ENCODE measurements around the gene KCNJ16.

KCNJ16 gene

DNA sequence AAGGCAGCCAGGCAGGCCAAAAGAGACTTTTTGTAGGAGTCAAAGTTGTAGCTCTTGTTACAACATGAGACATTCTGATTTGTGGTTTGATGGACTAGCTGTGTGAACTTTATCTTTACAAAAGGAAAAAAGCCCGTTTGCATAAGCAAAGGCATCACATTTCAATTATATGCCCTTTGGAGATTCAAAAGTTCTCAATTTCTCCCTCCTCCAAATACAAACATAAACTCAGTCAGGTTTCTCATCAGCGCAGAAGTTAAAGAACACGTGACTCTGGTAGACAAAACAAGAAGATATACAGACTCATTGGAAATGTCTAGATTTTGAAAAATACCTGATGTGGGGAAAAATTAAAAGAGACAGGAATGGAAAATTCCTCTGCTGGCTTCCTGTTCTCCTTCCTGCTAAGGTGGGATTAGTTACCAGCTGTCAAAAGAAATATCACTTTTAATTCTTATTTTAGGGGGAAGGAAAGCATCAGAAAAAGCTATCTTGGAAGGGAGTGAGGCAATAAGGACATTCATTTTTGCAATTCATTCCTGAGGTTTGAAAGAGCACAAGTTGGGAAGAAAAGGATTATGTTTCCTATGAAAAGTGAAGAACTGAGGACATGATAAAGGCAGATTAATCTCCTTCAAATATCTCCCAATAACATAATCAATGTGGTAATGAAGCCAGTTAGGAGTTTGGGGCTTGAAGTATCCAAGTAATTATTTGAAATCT, 4.6 kb upstream of the KCNJ16 start:
- DNase-seq (ENCODE audit: low spot score) = no peak

DNA sequence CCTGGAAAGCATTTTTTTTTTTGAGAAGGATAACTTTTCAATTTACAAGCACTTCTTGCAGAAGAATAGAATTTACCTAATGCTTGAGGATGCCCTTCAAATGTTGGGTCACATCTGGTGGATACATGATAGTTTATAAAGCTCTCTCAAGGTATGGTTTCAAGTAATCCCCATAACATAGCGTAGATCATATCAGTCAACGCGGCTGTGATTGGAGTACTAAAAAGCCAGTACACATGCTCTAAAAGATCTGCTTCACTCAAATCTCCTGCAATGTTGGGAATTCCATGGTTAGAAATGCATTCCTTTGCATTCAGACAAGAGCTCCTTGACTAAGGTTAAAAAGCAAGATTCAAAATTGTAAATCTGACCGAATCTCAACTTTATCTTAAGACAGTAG, 3.9 kb upstream of the KCNJ16 start:
- no peak for DNase-seq (ENCODE audit: low spot score)

DNA sequence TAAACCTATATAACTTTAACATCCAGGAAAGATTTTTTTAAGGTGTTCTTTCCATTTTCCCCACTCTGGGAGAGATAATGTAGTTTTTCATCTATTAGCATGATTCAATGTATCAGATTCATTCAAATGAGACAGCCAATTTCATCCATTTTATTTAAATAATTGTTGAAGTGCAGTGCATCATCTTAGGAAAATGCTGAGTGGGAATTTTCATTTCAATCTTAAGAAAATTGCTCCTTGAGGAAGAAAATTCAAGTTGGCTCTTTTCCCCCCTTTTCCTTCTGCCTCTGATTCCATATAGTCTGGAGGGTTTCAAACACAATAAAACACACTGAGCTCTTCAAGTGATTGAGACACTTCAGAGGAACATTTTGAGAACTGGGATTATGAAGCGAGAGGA, 3.4 kb upstream of the KCNJ16 start:
- DNase-seq (ENCODE audit: low spot score) = no peak

GRCh38 chr17:70072546-70073309, 2.3 kb upstream of the KCNJ16 start:
- no peak for DNase-seq (ENCODE audit: low spot score)

- DNase-seq (ENCODE audit: low spot score) = no peak
Measured at GRCh38 chr17:70073310-70073709, 1.7 kb upstream of the KCNJ16 start.

DNA sequence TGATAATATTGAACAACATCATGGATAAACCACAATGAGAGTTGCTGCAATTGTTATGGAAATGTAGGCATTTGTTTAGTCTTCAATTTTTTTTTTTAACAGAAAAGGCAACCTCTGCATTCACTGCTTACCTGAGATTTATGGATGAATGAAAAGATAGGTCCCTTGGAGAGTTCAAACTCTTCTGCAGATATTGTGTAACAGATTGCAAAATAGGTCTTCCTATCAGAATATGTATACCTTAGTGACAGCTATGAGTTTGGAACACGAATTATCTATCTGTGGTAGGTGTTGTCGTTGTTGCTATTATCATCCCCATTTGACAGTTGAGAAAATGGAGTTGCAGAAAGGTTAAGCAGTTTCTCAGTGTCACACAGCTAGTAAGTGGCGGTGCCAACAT, 1.2 kb upstream of the KCNJ16 start:
- no peak for DNase-seq (ENCODE audit: low spot score)

DNA sequence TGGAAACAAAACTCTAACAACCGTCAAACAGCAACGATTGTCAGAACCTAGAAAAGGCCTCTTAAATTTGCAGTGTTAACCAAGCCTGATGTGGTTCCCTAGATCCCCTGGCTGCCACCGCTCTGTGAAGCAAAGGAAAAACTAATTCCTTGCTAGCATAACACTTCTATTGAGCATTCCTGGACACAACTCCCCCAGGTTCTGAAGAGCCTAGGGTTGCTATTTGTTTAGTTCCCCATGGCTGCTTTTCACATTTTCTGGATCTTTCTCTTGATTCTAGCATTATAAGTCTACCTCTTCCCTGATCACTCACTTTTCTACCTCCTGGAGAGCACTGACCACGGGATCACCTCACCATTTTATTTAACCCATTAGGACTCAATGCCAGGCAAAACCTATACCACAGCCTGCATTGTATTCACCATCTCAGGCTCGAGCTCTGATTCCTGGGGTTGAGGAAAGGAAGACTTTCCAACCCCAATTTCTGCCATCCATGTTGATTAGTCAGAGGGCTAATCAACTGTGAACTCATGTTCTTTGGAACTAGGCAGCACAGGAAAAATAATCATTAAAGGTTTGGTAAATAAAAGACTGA, 692 bp upstream of the KCNJ16 start:
- DNase-seq (ENCODE audit: low spot score) = no peak

DNA sequence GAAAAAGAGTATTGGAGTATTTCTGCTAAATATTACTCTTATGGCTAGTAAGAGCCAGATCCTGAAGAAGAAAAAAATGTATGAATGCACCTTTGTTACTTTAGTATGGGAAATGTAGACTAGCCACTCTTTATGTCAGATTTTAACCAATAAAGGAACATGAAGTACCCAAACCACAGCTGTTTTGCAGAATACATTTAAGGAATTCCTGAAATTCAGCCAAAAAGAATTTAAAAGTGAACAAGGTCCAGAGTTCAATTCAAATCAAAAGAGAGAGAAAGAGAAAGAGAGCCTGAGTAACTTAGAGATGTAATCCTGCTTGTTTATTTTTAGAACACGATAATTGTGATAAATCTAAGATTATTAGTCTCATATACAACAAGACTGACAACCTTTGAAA, 1.2 kb downstream of the KCNJ16 start:
- no peak for DNase-seq (ENCODE audit: low spot score)

DNA sequence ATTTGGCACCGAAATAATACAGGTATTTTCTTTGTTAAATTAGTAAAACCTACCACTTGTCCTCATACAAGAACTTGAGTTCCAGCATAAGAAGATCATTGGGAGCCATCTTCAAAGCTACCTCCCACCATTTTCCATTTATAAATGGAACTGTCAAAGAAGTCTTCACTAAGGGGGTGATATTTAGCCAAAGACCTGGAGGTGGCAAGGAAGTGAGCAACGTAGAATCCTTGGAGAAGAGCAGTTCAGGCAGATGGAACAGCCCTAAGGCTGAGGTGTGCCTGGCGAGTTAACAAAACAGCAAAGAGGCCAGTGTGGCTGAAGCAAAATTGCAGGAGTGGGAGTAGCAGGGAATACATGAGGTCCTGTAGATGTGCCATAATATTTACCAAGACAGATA, 1.8 kb downstream of the KCNJ16 start:
- DNase-seq (ENCODE audit: low spot score) = no peak

- DNase-seq (ENCODE audit: low spot score) = no peak
Measured at GRCh38 chr17:70078549-70078948, 3.5 kb downstream of the KCNJ16 start.

DNA sequence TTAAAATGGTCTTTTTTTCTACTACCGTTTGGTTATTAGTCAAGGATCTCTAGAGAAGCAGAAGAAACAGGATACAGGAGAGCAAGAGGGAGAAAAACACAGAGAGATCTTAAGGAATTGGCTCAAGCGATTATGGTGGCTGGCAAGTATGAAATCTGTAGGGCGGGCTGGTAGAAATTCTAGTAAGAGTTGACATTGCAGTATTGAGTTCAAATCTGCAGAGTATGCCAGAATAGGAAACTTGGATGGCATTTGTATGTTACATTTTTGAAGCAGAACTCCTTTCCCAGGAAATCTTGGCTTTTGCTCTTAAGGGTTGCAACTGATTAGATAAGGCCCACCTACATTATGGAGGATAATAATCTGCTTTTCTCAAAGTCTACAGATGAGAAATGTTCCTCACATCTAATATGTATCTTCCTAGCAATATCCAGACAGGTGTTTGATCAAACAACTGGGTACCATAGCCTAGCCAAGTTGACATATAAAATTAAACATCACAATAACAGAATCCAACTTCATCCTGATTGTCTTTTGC, 4.0 kb downstream of the KCNJ16 start:
- no peak for DNase-seq (ENCODE audit: low spot score)

DNA sequence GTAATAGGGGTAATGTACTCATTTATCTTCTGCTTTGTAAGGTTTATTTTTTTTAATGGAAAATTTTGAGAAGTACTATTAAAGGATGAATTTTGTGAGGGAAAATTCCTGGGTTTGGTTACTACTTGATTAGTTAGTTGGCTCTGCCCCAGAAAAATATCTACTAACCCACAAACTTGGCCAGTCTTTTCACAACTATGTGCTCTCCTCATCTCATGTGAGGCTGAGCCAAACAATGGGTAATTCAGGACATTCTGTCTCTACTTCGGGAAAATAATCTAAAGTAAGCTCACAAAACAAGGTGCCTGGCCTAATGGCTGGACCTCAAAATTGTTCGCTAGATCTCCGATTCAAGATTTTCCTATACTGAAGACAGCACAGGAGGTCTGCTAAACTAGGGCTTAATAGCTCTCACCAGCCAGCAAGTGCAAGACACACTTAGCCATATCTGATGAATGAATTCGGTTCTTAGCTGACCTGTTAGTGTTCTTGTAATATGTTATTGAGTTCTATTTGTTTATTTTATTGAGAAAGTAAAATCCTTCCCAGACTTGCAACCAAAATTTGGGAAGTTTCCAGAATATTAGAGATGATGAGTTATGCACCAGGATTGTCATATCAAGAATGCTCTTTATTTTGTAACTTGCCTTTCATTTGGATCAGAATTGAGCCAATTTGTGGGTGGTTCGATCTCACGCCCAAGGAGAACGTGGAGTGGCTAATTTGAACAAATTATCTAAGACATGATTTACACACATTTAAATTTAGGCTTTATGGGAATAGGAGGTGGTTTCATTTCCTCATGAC, 5.7 kb downstream of the KCNJ16 start:
- no peak for DNase-seq (ENCODE audit: low spot score)

DNA sequence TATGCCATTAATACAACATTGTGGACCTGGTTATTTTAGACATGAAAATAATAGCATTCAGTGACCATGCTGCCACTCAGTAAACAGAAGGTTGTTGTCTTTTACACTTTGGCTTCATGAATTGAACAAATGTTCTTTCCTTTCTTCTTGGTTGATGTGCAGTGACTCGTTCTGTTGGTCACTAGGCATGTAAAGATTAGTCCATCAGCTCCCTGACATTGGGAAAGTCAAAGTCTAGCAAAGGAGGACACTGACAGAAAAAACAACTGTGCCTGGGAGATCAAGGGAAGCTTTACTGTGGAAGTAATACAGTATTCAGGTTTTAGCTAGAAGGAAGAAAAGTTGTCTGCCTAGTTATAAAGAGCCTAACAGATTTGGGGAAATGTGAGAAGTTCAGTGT, 6.9 kb downstream of the KCNJ16 start:
- DNase-seq (ENCODE audit: low spot score) = no peak

GRCh38 chr17:70084476-70084875, 9.5 kb downstream of the KCNJ16 start:
- DNase-seq (ENCODE audit: low spot score) = no peak

DNA sequence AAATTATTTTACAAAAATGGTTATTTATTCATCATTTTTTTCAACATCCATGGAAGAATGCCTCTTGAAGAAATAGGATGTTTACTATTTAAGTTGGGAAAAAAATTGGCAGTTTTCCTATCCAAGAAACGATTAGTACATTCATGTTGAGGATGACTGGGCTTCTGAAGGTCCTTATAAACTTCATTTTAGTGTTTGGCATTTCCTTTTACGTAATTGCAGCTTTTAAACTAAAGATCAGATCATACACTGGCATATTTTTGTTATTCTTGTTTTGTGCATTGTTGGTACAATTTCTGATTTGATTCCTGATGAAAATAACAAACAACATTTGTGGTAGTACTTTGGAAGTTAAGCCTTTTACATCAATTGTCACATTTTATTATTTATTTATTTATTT, 11.5 kb downstream of the KCNJ16 start:
- no peak for DNase-seq (ENCODE audit: low spot score)

DNA sequence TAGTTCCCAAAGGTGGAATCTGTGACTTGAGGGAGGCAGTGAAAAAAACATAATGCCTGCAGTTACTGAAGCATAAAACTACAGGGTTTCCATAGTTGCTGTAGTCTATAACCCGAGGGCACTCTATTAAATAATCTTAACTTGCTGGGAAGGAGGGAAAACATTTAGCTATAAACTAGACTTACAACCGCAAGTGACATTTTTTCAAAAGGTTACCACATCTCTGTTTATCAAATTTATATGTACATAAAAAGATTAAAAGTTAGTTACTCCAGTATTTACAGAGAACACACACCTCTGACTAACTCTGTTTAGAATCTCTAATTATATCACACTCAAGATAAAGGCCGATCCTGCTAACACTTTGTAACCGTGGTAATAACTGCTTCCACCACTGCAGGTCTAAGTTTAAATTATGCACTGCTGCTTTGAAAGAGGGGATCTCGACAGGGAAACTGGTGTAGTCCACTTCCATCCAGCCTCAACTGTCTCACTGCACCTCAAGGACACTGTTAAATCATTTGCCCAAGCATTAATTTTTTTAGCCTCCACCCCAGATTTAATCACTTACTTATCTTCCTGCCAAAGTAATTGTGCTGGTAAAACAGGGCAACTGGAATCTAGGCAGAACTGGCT, 14.6 kb downstream of the KCNJ16 start:
- DNase-seq (ENCODE audit: low spot score) = no peak

GRCh38 chr17:70091005-70091568, 16.1 kb downstream of the KCNJ16 start:
- peak; percentile 23 for DNase-seq (ENCODE audit: low spot score)

DNA sequence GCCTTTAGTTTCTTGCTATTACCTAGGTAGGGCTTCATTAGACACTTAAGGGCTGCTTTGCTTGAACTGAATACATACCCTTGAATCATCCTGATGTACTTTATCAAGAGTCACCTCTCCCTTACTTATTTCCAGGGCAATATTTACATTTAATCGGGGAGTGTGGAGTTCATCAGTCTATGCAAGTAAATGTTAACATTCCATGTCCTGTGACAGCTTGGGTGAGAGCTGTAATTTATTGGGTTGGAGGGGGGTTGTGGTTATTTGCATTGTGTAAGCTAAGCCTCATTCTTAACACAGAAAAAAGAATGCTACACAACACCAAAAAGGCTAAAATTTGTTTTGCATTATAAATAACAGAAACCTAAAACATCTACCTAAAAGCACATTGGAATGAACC, 16.7 kb downstream of the KCNJ16 start:
- DNase-seq (ENCODE audit: low spot score) = no peak

GRCh38 chr17:70093163-70093562, 18.1 kb downstream of the KCNJ16 start:
- DNase-seq (ENCODE audit: low spot score) = no peak

GRCh38 chr17:70095455-70095854, 20.4 kb downstream of the KCNJ16 start:
- no peak for DNase-seq (ENCODE audit: low spot score)

DNA sequence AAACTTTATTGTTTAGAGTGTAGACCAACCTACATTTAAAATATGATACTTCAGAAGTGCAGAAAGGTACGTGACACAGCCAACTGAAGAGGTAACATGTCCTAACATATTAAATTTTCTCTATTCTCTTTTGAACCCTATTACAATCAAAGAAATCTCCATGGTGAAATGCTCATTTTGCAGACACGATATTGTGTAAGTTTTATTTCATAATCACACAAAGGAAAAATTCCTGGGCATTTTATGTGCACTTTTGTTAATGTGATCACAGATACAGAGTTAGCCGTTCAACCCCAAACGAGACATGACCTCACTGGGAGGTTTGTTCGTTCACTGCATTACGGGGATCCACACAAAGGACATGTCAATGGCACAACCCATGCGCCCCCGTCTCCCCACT, 21.8 kb downstream of the KCNJ16 start:
- DNase-seq (ENCODE audit: low spot score) = no peak

Data from kidney capillary endothelial cell (primary cell).